K562 (cell line): Measurements from ENCODE around the gene ZFPM1. TPM values are rescaled to one million over a fixed set of nuclear protein-coding genes. Genes with fewer than 3 reads are reported as not detected.

ENCODE experiments used
- ATF6 ChIP-seq: sonication (generic); formaldehyde crosslinking; IDR thresholded peaks from 2 replicates; pipeline ENCODE4 v1.4.0; 2020; ENCODE audit warnings: mild to moderate bottlenecking, missing genetic modification reagents
- DLX4 ChIP-seq: fragments of 250-450 bp; sonication (Bioruptor Pico); IDR thresholded peaks from 2 replicates; pipeline ENCODE4 v1.6.1; 2021; ENCODE audit warnings: mild to moderate bottlenecking
- E2F5 ChIP-seq: sonication (generic); formaldehyde crosslinking; IDR thresholded peaks from 2 replicates; pipeline ENCODE4 v1.8.0; 2022; ENCODE audit warnings: mild to moderate bottlenecking, missing genetic modification reagents
- GATAD2A ChIP-seq: fragments of 450-650 bp; IDR thresholded peaks from 2 replicates; pipeline ENCODE4 v1.6.1; 2017
- GTF2F1 ChIP-seq: IDR thresholded peaks from 2 replicates; pipeline ENCODE4 v1.6.1; 2011; ENCODE audit warnings: low read depth, low read length, improper control_type of control experiment
- HNRNPUL1 ChIP-seq: fragments of 200-400 bp; formaldehyde crosslinking; IDR thresholded peaks from 2 replicates; pipeline ENCODE4 v1.6.1; 2017; ENCODE audit warnings: low read length
- ILK ChIP-seq: fragments of 450-650 bp; IDR thresholded peaks from 2 replicates; pipeline ENCODE4 v1.6.1; 2016; ENCODE audit warnings: missing genetic modification characterization, low read depth, mild to moderate bottlenecking, missing compliant biosample characterization, moderate library complexity, borderline replicate concordance
- MITF ChIP-seq: IDR thresholded peaks from 2 replicates; pipeline ENCODE4 v1.6.1; 2014; ENCODE audit warnings: antibody characterized with exemption
- MLLT1 ChIP-seq, 2 experiments: fragments of 450-650 bp; IDR thresholded peaks; 2 replicates each; pipeline ENCODE4 v1.6.1; 2016
- POLR2G ChIP-seq: fragments of 200-400 bp; formaldehyde crosslinking; IDR thresholded peaks from 2 replicates; pipeline ENCODE4 v1.6.1; 2017; ENCODE audit warnings: low read depth, mild to moderate bottlenecking, antibody characterized with exemption, low read length, moderate library complexity
- PTTG1 ChIP-seq: fragments of 450-650 bp; IDR thresholded peaks from 2 replicates; pipeline ENCODE4 v1.6.1; 2016; ENCODE audit warnings: low read depth, mild to moderate bottlenecking, missing genetic modification characterization, missing compliant biosample characterization
- RUNX1 ChIP-seq: sonication (generic); IDR thresholded peaks from 2 replicates; pipeline ENCODE4 v1.6.1; 2016; ENCODE audit warnings: antibody characterized with exemption, low read depth
- SP1 ChIP-seq: sonication (generic); formaldehyde crosslinking; IDR thresholded peaks from 2 replicates; pipeline ENCODE4 v1.8.1; 2022; ENCODE audit warnings: mild to moderate bottlenecking, missing genetic modification reagents
- TSHZ1 ChIP-seq: fragments of 250-450 bp; sonication (Bioruptor Pico); IDR thresholded peaks from 2 replicates; pipeline ENCODE4 v1.4.0; 2020; ENCODE audit warnings: mild to moderate bottlenecking, moderate library complexity
- ZNF41 ChIP-seq: fragments of 250-450 bp; sonication (Bioruptor Pico); conservative IDR thresholded peaks from 2 replicates; pipeline ENCODE4 v1.4.0; 2020; ENCODE audit warnings: mild to moderate bottlenecking
- ZSCAN29 ChIP-seq: fragments of 450-650 bp; IDR thresholded peaks from 2 replicates; pipeline ENCODE4 v1.6.1; 2017
- polyA plus RNA-seq, 8 experiments: library from polyadenylated mRNA; depleted of rRNA in 4 of 8; stranded (reverse) in 5 of 8; unstranded in 3 of 8; fragments of >200 nt; fragmentation: Nextera tagmentation in 2 of 8; fragmentation: Illumina TruSeq in 1 of 8; extraction: Ambion mirVana in 2 of 8; extraction: Trizol in 1 of 8; gene quantifications; 2 replicates each; pipeline versions ENCODE4 v1.2.1 to v1.2.3, GENCODE V29; 2011 to 2014; ENCODE audit warnings: inconsistent platforms in 1 of 8, missing spikeins in 1 of 8
- total RNA-seq, 7 experiments: library from RNA; depleted of rRNA in 6 of 7; stranded (reverse); fragments of >200 nt in 6 of 7; fragmentation: Illumina TruSeq in 2 of 7; extraction: Trizol in 2 of 7; gene quantifications; 2 replicates each; pipeline versions ENCODE4 v1.2.1 to v1.2.3, GENCODE V29; 2011 to 2021; ENCODE audit warnings: low replicate concordance in 1 of 7

ZFPM1 gene
- total and polyA plus RNA-seq, 9 of the 15 experiments (the other 6 are each of a cell fraction or from before 2014, with no cell fraction given) = 0.03 to 35.9 (median 1.4) TPM

GRCh38 chr16:88473666-88474534 lies 20.8 kb downstream of the ZFPM1 start (continued):
- TF ChIP-seq TSHZ1 (CRISPR knock-in tag) (no peak), HNRNPUL1 (no peak), ZNF41 (CRISPR knock-in tag) (no peak), GTF2F1 (no peak), SP1 (CRISPR knock-in tag) (no peak), ZSCAN29 (no peak), ATF6 (CRISPR knock-in tag) (no peak), ILK (no peak), MLLT1 (IDR thresholded peaks at IDR 0.05) (no peak), DLX4 (CRISPR knock-in tag) (no peak), GATAD2A (0 out of 2 replicates have a peak, but pooled peaks have one; percentile 45), POLR2G (peak; percentile 26), PTTG1 (tag) (no peak), MITF (no peak), RUNX1 (no peak), E2F5 (CRISPR knock-in tag) (no peak)
